Esophagus squamous epithelium (tissue), 5 donors: ENCODE results near the gene PKP3. TPM values are rescaled to one million over a fixed set of nuclear protein-coding genes. Genes with fewer than 3 reads are reported as not detected.

ENCODE experiments used
- DNase-seq: peaks from one replicate; lab custom pipeline; 2025; lab: John Stamatoyannopoulos, UW
- H3K27ac ChIP-seq, 4 donors: fragments of 200-600 bp; sonication (generic); one replicate each; pipeline ENCODE4 v1.5.1; 2016 to 2019; ENCODE audit warnings: mild to moderate bottlenecking in 1 of 4
- H3K27me3 ChIP-seq, 4 donors: fragments of 200-600 bp; sonication (generic); 1 replicate in 3 of 4; 2 replicates in 1 of 4; pipeline versions ENCODE4 v1.5.1 to v1.6.0; 2017 to 2021; ENCODE audit warnings: antibody characterized with exemption in 1 of 4
- H3K36me3 ChIP-seq, 3 donors: fragments of 200-600 bp; sonication (generic); one replicate each; pipeline ENCODE4 v1.5.1; 2016 to 2019
- H3K4me1 ChIP-seq, 3 donors: fragments of 200-600 bp; sonication (generic); one replicate each; pipeline ENCODE4 v1.5.1; 2017 to 2019
- H3K4me3 ChIP-seq, 4 donors: fragments of 200-600 bp; sonication (generic); 1 replicate in 3 of 4; 2 replicates in 1 of 4; pipeline ENCODE4 v1.5.1; 2016 to 2019; ENCODE audit warnings: mild to moderate bottlenecking in 2 of 4, moderate library complexity in 1 of 4
- H3K9me3 ChIP-seq, 3 donors: fragments of 200-600 bp; sonication (generic); one replicate each; pipeline ENCODE4 v1.5.1; 2016 to 2019
- CTCF ChIP-seq, 6 experiments: fragments of 450-650 bp in 4 of 6; fragments of 200-600 bp in 2 of 6; sonication (generic) in 2 of 6; IDR thresholded peaks; one replicate each; pipeline ENCODE4 v1.5.1; 2016 to 2019; ENCODE audit warnings: antibody characterized with exemption in 6 of 6, mild to moderate bottlenecking in 4 of 6, moderate library complexity in 4 of 6
- POLR2A ChIP-seq, 4 donors: fragments of 450-650 bp; IDR thresholded peaks; one replicate each; pipeline ENCODE4 v1.6.1; 2017; ENCODE audit warnings: antibody characterized with exemption in 4 of 4, mild to moderate bottlenecking in 4 of 4, moderate library complexity in 3 of 4
- WGBS, 2 donors: methylation state at CpG; one replicate each; pipeline ENCODE4 v1.1.5; 2018; 5-methylcytosine and 5-hydroxymethylcytosine counted together
- intact Hi-C: fragments of 100-400 bp; cut with DNase I; formaldehyde crosslinking; loops from one replicate; pipeline ENCODE4 v1.15.0; 2022
- total RNA-seq, 4 donors: library from RNA; depleted of rRNA; stranded (reverse); fragments of >200 nt; gene quantifications; one replicate each; pipeline ENCODE4 v1.1.0, GENCODE V29; 2016
- donor health status: DM: yes; HTN: yes; CAD: no.

The PKP3 gene
- total RNA-seq, 4 donors from 2014 or later = 314 to 1,016 (median 520) TPM

GRCh38 chr11:414318-414857 lies 20.4 kb downstream of the PKP3 start:
- intact Hi-C loops = no loop called here
- H3K36me3 ChIP-seq = no peaks in the 10 kb centered on the region
- TF ChIP-seq CTCF (IDR thresholded peaks at IDR 0.05) = no peak
- TF ChIP-seq POLR2A (IDR thresholded peaks at IDR 0.05) = no peak
- peak overlapping the region; percentile 17 to 80 (median 60) for H3K4me3 ChIP-seq
- 47 to 68% methylated on average over 5 to 7 of the region's 9 CpGs for WGBS, 2 donors
- peaks cover 18 to 56% (median 21%) of the 10 kb centered on the region in 3 donors for H3K4me1 ChIP-seq
- H3K9me3 ChIP-seq = no peaks in the 10 kb centered on the region
- H3K27me3 ChIP-seq = peaks cover 0 to 45% (median 0%) of the 10 kb centered on the region in 4 donors
- H3K27ac ChIP-seq = peak overlapping the region in 3 of 4 donors; percentile 28 to 93 (median 80)
- no peak for DNase-seq

- Histone ChIP-seq H3K4me3 (peak overlapping the region in 3 of 4 donors; percentile 52 to 80 (median 67)), H3K27ac (peak overlapping the region; percentile 80 to 93 (median 89)), H3K27me3 (peaks cover 0 to 56% (median 0%) of the 10 kb centered on the region in 4 donors), H3K9me3 (no peaks in the 10 kb centered on the region), H3K36me3 (no peaks in the 10 kb centered on the region), H3K4me1 (peaks cover 18 to 58% (median 21%) of the 10 kb centered on the region in 3 donors)
- no CpG with 5 or more reads among the region's 5 CpGs for WGBS, 2 donors
- intact Hi-C loops = no loop called here
- no peak for DNase-seq
- TF ChIP-seq POLR2A (IDR thresholded peaks at IDR 0.05) (no peak), CTCF (IDR thresholded peaks at IDR 0.05) (no peak)
Observed at GRCh38 chr11:415640-416041, 21.6 kb downstream of the PKP3 start.

DNA sequence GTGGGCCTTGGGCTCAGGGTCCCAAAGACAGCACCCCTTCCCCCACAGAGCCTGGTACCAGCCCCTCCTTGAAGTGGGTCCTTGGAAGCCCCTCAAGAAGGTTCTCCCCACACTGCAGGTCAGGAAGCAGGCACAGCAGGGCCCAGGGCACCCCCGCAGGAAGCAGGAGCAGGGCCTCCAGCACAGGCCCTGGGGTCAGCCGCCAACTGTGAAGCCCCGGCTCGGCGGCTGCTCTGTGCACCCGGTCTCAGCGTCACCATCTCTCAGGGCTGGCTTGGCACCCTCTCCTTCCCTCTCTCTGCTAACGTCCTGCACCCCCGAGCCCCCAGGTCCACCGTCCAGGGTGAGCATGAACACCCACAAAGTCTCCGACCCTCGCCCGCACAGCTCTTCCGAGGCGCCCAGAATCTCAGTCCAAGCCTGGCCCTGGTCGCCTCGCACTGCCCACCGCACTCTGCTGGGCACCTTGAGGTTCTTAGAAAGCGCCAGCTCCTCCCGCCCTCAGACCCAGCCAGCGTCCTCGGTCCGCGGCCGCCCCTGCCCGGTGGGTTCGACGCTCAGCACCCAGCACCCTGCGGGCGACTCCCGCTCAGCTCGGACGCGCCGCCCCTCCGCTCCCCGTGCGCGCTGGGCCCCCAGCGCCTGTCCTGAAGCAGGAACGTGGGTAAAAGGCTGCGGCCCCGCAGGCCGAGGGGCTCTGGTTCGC lies 22.2 kb downstream of the PKP3 start:
- peaks cover 18 to 62% (median 21%) of the 10 kb centered on the region in 3 donors for H3K4me1 ChIP-seq
- H3K27ac ChIP-seq = peak overlapping the region; percentile 80 to 93 (median 89)
- H3K4me3 ChIP-seq = peak overlapping the region; percentile 52 to 80 (median 60)
- no peak for DNase-seq
- H3K36me3 ChIP-seq = no peaks in the 10 kb centered on the region
- H3K27me3 ChIP-seq = peaks cover 0 to 56% (median 0%) of the 10 kb centered on the region in 4 donors
- WGBS, 2 donors = 15% methylated on average over 12 of the region's 45 CpGs; no CpG with 5 or more reads in 1 of the 2 donors
- TF ChIP-seq CTCF (IDR thresholded peaks at IDR 0.05) (no peak), POLR2A (IDR thresholded peaks at IDR 0.05) (no peak)
- intact Hi-C loops = no loop called here
- no peaks in the 10 kb centered on the region for H3K9me3 ChIP-seq

DNA sequence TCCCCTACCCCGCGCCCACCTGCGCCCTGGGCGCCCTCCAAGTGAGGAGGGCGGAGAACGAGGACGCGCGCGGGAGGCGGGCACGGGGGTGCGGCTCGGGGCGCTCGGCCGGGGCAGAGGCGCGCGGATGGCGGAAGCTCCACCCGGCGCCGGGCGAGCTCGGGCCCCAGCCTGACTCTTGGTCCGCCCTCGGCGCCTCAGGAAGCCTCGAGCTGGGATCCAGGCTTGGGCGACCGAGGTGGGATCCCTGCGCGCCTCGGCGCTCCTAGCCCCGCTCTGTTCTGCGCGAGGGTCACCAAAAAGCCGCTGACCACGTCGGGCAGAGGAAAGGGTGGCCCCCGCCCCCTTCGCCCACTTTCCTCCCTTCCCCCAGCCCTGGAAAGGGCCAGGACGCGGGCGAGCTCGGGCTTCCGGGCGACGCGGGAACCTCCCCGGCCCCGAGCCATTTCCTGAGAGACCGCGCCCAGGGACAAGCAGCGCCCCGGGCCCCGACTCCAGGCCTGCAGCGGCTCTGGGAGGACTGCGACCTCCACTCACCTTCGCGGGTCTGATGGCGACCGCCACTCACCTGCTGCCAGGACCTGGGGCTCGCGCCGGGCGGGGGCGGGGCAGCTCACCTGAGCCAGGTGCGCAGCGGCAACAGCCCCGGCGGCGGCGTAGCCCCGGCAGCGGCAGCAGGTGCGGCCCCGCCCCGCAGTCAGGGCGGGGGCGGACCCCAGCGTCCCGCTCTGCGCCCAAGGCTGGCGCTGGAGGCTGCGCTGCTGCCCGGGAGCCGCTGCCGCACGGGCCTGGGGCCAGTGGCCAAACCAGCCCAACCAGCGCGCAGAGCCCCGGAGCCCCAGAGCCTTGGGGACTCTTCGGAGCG lies 23.0 kb downstream of the PKP3 start:
- TF ChIP-seq CTCF (IDR thresholded peaks at IDR 0.05) = no peak
- peak in 2 of 4 donors; percentile 45 to 57 for TF ChIP-seq POLR2A (IDR thresholded peaks at IDR 0.05)

More for the DNA sequence above, 23.0 kb downstream of the PKP3 start:
- Histone ChIP-seq H3K27ac (peak overlapping the region; percentile 80 to 93 (median 89)), H3K36me3 (no peaks in the 10 kb centered on the region), H3K4me1 (peaks cover 18 to 62% (median 21%) of the 10 kb centered on the region in 3 donors), H3K27me3 (peaks cover 0 to 56% (median 0%) of the 10 kb centered on the region in 4 donors), H3K4me3 (peak overlapping the region; percentile 52 to 80 (median 60)), H3K9me3 (no peaks in the 10 kb centered on the region)
- intact Hi-C loops = no loop called here
- WGBS, 2 donors = no CpG with 5 or more reads among the region's 97 CpGs
- DNase-seq = no peak
